ENCODE data around the gene COX10. TPM values are rescaled to one million over a fixed set of nuclear protein-coding genes. Genes with fewer than 3 reads are reported as not detected.

COX10 gene
- total RNA-seq, 1 donor from 2014 or later: 20.8 TPM

- Mint-ChIP-seq H3K4me1 (no peaks in the 10 kb centered on the region), H3K27me3 (no peaks in the 10 kb centered on the region), H3K36me3 (ENCODE audit: low read depth) (peaks cover 42% of the 10 kb centered on the region), H3K9me3 (no peaks in the 10 kb centered on the region), H3K27ac (no peak overlapping the region), H3K4me3 (no peak overlapping the region)
- ATAC-seq (ENCODE audit: low read depth): no peak
- CTCF ChIA-PET: no interaction called here
- DNase-seq: no peak
- POLR2A ChIA-PET: no interaction called here
- TF ChIP-seq CTCF (IDR thresholded peaks at IDR 0.05): no peak
- intact Hi-C loops (cut with micrococcal nuclease): no loop called here
These were observed 15.7 kb downstream of the COX10 start for GRCh38 chr17:14084955-14085354.

- ATAC-seq (ENCODE audit: low read depth) (no peak), DNase-seq (no peak)
- intact Hi-C loops (cut with micrococcal nuclease): no loop called here
- H3K36me3 Mint-ChIP-seq (ENCODE audit: low read depth): peaks cover 33% of the 10 kb centered on the region
- no peak for TF ChIP-seq CTCF (IDR thresholded peaks at IDR 0.05)
- no peak overlapping the region for H3K4me3 Mint-ChIP-seq
- no peaks in the 10 kb centered on the region for H3K27me3 Mint-ChIP-seq
- H3K9me3 Mint-ChIP-seq: no peaks in the 10 kb centered on the region
- H3K27ac Mint-ChIP-seq: no peak overlapping the region
- ChIA-PET CTCF (no interaction called here), POLR2A (no interaction called here)
- no peaks in the 10 kb centered on the region for H3K4me1 Mint-ChIP-seq
These were observed 16.9 kb downstream of the COX10 start for GRCh38 chr17:14086189-14086588.

- POLR2A ChIA-PET: no interaction called here
- TF ChIP-seq CTCF (IDR thresholded peaks at IDR 0.05): no peak
- intact Hi-C loops (cut with micrococcal nuclease): no loop called here
- Mint-ChIP-seq H3K27me3 (no peaks in the 10 kb centered on the region), H3K27ac (no peak overlapping the region), H3K4me3 (no peak overlapping the region), H3K4me1 (no peaks in the 10 kb centered on the region), H3K36me3 (ENCODE audit: low read depth) (peaks cover 18% of the 10 kb centered on the region), H3K9me3 (no peaks in the 10 kb centered on the region)
- CTCF ChIA-PET: interaction anchor here (0.5 kb wide), 1 partner anchor 419 kb away, joined by 3 read pairs; no protein-coding TSS in a partner anchor
- DNase-seq: no peak
- ATAC-seq (ENCODE audit: low read depth): no peak
These were observed 19.9 kb downstream of the COX10 start for GRCh38 chr17:14089179-14089578.

DNA sequence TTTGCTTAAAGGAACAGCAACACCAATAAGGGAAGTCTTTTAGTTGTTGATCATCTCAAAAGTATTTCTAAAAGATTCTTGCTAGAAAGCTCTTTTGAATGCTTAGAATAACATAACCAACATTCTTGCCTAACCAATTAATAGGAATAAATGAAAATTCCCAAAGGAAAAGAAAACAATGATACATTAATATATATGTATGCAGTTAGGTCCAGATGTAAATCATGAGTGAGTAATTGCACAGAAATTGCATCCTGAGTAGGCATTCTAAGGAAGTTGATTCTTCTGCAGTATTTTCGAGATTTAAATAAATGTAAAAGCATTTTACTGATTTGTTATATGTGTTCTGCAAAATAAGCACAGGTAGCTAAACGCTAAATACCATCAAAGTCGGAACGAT lies 22.1 kb downstream of the COX10 start:
- no peak for TF ChIP-seq CTCF (IDR thresholded peaks at IDR 0.05)
- Mint-ChIP-seq H3K27me3 (no peaks in the 10 kb centered on the region), H3K4me3 (no peak overlapping the region), H3K36me3 (ENCODE audit: low read depth) (peaks cover 23% of the 10 kb centered on the region), H3K27ac (no peak overlapping the region), H3K4me1 (no peaks in the 10 kb centered on the region), H3K9me3 (no peaks in the 10 kb centered on the region)
- intact Hi-C loops (cut with micrococcal nuclease): no loop called here
- ChIA-PET POLR2A (no interaction called here), CTCF (no interaction called here)
- no peak for DNase-seq
- ATAC-seq (ENCODE audit: low read depth): no peak

DNA sequence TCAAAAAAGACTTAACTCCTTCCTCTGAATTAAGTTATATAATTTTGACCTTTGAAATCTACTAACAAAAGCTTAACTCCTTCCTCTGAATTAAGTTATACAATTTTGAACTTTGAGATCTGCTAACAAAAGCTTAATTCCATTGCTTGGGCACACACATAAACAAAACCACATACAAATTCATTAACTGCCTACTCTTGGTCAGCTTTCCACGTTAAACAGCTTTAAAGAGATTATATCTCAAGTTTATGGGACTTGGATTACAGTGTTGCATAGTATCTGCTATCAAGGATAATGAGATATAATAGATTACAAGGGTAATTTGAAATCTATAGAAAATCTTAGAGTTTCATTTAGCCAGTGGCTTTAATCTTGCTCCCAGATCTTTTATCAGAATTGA lies 23.5 kb downstream of the COX10 start:
- CTCF ChIA-PET: no interaction called here

More for the DNA sequence above, 23.5 kb downstream of the COX10 start:
- no peak for DNase-seq
- Mint-ChIP-seq H3K27ac (no peak overlapping the region), H3K36me3 (ENCODE audit: low read depth) (peaks cover 17% of the 10 kb centered on the region), H3K4me3 (no peak overlapping the region), H3K9me3 (no peaks in the 10 kb centered on the region), H3K4me1 (no peaks in the 10 kb centered on the region), H3K27me3 (no peaks in the 10 kb centered on the region)
- intact Hi-C loops (cut with micrococcal nuclease): no loop called here
- POLR2A ChIA-PET: no interaction called here
- TF ChIP-seq CTCF (IDR thresholded peaks at IDR 0.05): no peak
- ATAC-seq (ENCODE audit: low read depth): no peak

All from activated B cell treated with CpG ODN at 0.5 μM for 24 hours (primary cell).